Epithelial cell of esophagus (primary cell): Measurements from ENCODE around the gene AGBL1.

ENCODE experiments used
- DNase-seq: peaks from one replicate; pipeline ENCODE4 v3.0.0; 2010; ENCODE audit warnings: low read depth
- H3K4me3 ChIP-seq: 2 replicates; pipeline ENCODE4 v1.5.1; 2011; ENCODE audit warnings: mild to moderate bottlenecking, low read length, control low read depth
- CTCF ChIP-seq: IDR thresholded peaks from 2 replicates; pipeline ENCODE4 v1.5.1; 2011; ENCODE audit warnings: low read depth, mild to moderate bottlenecking, low read length, control low read depth, inconsistent platforms; ENCODE audit not compliant: insufficient read depth; ENCODE audit errors: missing control alignments

AGBL1 gene

DNA sequence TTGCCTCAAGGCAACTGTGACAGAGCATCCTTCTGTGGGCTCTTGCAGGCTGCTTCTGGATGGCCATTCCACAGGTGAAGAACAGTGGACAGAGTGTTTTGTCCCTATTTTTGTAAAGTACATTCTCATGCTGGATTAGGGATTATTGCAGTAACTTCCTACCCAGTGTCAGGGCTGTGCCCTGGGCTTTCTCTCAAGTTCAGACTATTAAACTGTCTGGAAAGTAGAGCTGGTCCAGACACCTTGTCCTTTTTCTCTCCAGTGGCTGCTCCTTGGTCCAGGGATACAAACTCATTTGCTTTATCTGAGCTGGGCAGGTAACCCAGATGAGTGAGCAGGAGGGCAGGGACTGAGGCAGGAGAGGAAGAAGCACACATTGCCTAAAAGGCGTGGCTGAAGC is 37.4 kb upstream of the AGBL1 start:
- DNase-seq, result no peak
- no peak overlapping the region for H3K4me3 ChIP-seq
- no peak for TF ChIP-seq CTCF

- DNase-seq, result no peak
- no peak for TF ChIP-seq CTCF
- no peak overlapping the region for H3K4me3 ChIP-seq
These were observed 34.7 kb upstream of the AGBL1 start for GRCh38 chr15:86044981-86045380.

DNA sequence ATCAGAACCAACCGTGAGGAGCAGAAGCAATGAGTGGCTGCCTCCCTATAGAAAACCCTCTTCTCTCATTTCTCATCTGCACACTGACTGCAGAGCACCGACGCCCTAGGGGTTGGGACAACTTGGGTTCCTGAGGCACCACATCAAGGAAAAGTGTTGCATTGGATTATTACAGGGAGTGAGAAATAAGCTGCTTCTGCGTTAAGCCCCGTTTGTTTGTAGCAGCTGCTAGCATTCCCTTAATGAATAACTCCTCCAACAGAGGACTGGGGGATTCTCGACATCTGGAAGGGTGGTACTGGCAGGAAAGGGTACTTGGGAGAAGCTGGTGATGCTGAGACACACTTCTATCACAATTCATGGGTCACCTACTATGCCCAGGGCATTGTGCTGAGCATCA is 25.3 kb upstream of the AGBL1 start:
- no peak for DNase-seq
- H3K4me3 ChIP-seq, result no peak overlapping the region
- TF ChIP-seq CTCF, result no peak

DNA sequence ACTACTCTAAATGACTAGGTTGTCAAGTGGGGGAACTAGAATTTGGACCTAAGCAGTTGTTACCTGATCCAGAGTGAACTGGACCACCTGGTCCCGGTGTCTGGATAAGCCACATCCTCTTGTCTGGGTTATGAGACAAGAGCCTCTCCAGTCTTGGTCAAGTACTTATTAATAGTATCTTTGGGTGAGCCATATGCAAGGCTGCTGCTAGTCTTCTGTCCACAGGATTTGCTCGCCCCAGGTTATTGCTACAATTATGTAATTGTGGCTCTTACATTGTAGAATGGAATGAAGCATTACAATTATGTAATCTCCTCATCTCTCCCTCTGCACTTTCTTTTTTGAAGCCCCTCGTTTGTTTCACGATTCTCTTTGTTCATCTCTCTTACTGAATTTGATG is 24.0 kb upstream of the AGBL1 start:
- no peak for TF ChIP-seq CTCF
- H3K4me3 ChIP-seq, result no peak overlapping the region

DNA sequence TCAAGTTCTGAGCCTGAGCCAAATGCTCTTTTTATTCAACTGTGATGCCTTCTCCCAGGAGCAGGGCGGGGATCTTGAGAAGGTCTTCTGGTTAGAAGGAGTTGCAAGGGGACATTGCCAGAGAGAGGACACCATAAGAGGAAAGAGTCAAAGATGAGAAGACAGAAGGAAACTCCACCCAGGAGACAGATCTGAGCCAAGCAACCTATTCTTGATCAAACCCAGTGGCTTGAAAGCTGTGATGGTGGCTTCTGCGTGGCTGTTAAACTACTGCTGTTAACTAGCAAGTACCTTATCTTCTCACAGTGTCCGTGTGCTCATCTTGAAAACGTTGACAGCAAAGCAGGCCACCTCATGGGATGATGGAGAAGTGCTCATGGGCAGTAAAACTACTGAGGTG is 19.8 kb upstream of the AGBL1 start:
- no peak for DNase-seq
- no peak overlapping the region for H3K4me3 ChIP-seq
- no peak for TF ChIP-seq CTCF

More for the DNA sequence above, 24.0 kb upstream of the AGBL1 start:
- no peak for DNase-seq

DNA sequence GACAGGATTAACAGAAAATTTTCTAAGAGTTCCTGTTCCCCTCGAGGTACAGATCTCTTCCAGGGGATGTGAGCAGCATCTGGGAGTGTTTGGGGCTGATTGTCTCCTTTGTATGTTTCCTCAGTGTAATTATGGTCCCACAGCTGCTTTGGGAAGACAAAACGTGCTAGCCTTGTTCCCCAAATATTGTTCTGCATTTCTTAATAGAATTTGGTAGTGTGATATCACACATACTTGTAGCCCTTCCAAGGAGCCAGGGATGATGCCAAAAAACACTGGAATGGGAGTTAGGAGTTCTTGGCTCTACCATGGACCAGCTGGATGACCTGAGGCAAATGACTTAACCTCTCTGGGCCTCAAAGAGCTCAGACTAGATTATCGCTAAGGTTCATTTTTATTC is 19.0 kb upstream of the AGBL1 start:
- no peak for TF ChIP-seq CTCF
- DNase-seq, result no peak
- no peak overlapping the region for H3K4me3 ChIP-seq

GRCh38 chr15:86061581-86061980 is 18.1 kb upstream of the AGBL1 start:
- no peak for TF ChIP-seq CTCF
- DNase-seq, result no peak
- H3K4me3 ChIP-seq, result no peak overlapping the region
